PC-3 (cell line): ENCODE measurements around the gene IGFLR1.

ENCODE experiments used
- EZH2 ChIP-seq: fragments of 300-600 bp; sonication (generic); IDR thresholded peaks from one replicate; pipeline ENCODE4 v1.6.1; 2017; ENCODE audit warnings: antibody characterized with exemption, mild to moderate bottlenecking, low read length; ENCODE audit not compliant: unreplicated experiment
- EZH2phosphoT487 ChIP-seq: fragments of 300-600 bp; sonication (generic); IDR thresholded peaks from 2 replicates; pipeline ENCODE4 v1.6.1; 2018; ENCODE audit warnings: mild to moderate bottlenecking, antibody characterized with exemption, low read length, borderline replicate concordance
- TF ChIP-seq, protein P1 (sequence below): fragments of 300-600 bp; sonication (generic); conservative IDR thresholded peaks from 2 replicates; pipeline ENCODE4 v1.5.1; 2017; ENCODE audit warnings: antibody characterized with exemption, low read depth, mild to moderate bottlenecking, low read length

DNA sequence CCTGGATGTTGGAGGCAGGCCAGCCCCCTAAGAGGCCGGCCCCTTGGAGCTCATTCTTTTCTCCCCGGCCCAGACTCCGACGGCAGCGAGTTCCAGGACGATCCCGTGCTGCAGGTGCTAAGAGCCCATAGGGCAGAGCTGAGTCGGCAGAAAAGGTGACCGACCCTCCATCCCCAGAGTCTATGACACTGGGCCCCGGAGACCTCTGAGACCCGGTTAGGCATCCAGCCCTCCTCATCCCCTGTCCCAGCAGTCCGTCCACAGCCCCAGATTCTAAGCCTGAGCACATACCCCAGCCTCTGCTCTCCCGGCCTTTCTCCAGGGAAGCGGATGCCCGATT is 25.8 kb upstream of the IGFLR1 start:
- TF ChIP-seq, protein P1, sequence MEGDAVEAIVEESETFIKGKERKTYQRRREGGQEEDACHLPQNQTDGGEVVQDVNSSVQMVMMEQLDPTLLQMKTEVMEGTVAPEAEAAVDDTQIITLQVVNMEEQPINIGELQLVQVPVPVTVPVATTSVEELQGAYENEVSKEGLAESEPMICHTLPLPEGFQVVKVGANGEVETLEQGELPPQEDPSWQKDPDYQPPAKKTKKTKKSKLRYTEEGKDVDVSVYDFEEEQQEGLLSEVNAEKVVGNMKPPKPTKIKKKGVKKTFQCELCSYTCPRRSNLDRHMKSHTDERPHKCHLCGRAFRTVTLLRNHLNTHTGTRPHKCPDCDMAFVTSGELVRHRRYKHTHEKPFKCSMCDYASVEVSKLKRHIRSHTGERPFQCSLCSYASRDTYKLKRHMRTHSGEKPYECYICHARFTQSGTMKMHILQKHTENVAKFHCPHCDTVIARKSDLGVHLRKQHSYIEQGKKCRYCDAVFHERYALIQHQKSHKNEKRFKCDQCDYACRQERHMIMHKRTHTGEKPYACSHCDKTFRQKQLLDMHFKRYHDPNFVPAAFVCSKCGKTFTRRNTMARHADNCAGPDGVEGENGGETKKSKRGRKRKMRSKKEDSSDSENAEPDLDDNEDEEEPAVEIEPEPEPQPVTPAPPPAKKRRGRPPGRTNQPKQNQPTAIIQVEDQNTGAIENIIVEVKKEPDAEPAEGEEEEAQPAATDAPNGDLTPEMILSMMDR: no peak
- no peak for TF ChIP-seq EZH2
- TF ChIP-seq EZH2phosphoT487: no peak
